HG02970 (cell line): ENCODE measurements around the gene EDNRA.
"Not testable (repeated sequence)": the region's sequence is repeated elsewhere in the genome, so short reads cannot be mapped to it uniquely, and the experiment has no call there.

ENCODE experiments used
- ATAC-seq: cut with Tn5 transposase; IDR thresholded peaks from one replicate; pipeline ENCODE4 v1.9.1; 2021; ENCODE audit warnings: mild to moderate bottlenecking, moderate library complexity, moderate number of reproducible peaks; ENCODE audit not compliant: unreplicated experiment, low FRiP score

EDNRA gene

DNA sequence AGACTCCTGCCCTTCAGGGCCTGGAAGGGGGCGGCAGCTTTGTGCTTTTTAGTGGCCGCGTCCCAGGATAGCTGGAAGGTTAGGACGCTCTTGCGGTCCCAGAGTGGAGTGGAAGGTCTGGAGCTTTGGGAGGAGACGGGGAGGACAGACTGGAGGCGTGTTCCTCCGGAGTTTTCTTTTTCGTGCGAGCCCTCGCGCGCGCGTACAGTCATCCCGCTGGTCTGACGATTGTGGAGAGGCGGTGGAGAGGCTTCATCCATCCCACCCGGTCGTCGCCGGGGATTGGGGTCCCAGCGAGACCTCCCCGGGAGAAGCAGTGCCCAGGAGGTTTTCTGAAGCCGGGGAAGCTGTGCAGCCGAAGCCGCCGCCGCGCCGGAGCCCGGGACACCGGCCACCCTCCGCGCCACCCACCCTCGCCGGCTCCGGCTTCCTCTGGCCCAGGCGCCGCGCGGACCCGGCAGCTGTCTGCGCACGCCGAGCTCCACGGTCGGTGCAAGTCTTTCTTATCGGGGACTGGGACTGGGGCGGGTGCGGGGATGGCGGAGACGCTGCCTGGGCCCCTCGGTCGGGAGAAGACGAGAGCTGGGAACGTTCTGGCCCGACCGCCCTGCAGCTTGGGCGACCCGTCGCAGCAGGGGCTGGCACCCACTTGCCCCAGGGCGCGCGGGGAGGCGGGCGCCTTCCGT is at the start of gene EDNRA:
EDNRA (plus strand) TSS at position 207 of the 686 bp plus-strand sequence. CDS start 4,585 bp downstream, outside the sequence.
- ATAC-seq, result no peak

DNA sequence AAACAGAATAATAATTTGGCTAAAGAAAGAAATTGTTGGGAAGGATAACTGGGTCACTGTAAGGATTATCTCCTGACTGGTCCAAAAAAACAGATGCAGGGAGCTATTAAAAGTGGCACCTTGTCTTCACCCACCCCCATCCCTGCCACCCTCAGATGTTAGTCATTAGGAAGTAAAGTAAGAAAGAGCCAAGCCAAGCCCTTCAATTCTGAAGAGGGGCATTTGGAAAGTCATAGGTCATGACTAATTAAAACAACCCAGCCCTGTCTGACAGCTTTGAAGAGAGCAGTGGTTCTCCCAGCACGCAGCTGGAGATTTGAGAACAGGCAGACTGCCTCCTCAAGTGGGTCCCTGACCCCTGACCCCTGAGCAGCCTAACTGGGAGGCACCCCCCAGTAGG is 46.5 kb upstream of the EDNRA start:
- not testable (repeated sequence) for ATAC-seq

DNA sequence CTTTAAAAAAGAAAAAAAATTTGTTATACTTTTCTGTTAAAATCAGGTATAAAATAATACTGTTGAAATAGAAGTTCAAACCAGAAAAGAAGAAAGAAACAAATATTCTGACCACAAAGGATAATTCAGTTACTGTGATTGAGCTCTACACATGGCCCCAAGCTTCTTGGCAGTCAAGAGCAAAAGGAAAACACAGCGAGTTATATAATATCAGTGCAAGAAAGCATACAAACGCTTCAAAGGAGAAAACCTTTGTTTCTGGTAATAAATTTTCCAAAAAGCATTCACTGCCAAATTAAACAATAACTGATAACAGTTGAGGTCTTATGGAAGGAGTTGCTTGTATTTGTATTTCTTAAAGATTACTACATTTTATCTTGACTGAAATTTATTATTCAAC is 40.5 kb upstream of the EDNRA start:
- no peak for ATAC-seq

DNA sequence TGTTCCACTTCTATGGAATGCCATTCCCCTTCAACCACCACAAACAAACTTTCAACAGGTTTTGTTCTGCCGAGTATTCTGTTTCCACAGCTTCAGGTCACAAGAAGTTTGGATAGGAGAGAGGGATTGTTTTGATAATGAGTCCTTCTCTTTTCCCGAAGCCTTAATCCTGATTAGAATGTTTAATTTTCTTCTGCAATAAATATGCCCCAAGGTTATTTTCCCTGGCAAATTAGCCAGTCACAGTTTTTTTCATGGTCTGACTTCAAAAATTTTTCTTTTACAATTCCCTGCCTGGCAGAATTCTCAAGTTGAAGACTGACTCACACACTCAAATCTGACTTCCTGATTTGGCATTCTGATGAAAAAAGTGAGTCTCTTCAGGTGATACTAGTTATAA is 33.1 kb upstream of the EDNRA start:
- ATAC-seq, result no peak

DNA sequence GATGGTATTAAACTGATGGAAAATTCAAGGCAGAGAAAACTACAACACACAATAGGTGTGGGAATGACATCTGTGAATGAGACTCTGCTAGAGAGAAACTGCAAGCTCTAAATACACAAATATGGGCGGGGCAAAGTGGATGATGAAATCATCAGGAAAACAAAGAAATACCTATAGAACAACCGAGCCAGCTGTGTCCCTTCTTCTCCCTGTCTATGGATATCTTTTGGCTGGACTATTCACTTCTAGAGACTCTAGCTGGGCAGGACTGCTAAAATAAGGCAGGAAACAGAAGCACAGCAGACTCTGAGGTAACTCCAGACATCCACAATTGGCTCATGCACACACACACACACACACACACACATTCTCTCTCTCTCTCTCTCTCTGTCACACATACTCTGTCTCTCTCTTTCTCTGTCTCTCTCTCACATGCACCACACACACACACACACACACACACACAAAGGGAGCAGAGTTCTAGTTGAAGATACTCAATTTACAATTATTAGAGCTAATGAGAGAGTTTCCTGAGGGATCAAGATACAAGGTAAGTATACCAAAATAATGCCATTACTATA is 27.2 kb upstream of the EDNRA start:
- ATAC-seq, result no peak

DNA sequence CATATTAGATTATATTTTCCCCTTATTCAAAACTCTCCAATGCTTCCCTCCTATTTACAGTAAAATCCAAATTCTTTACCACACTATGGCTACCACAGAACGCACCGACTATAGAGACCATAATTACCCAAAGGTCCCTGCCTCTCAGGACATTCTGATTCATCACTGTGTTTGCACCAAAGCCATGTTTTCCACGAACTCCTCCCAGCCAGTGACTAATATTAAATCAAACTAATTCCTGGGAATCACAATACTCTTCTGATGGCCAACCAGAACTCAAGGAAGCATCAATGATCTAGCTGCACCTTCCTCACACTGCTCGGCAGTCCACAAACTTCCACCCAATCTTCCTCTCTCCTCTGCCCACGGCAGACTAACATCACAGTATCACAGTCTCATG is 24.2 kb upstream of the EDNRA start:
- ATAC-seq, result no peak

DNA sequence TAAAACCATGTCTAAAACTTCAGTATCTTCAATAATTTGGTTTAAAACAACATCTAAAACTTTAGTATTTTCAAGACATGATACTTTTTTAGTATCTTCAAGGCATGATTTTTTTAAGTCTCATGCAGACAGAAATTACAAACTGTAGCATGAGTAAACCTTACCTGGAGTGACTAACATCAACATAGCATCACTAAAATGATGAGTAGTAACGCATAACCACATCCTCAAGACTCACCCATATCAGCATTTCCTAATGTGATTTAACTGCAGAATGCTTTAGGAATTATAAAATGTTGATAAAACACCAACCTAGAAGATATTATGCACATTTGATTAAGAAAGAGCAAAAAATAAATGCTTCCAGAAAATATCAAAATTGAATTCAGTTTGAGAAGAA is 19.7 kb upstream of the EDNRA start:
- no peak for ATAC-seq

DNA sequence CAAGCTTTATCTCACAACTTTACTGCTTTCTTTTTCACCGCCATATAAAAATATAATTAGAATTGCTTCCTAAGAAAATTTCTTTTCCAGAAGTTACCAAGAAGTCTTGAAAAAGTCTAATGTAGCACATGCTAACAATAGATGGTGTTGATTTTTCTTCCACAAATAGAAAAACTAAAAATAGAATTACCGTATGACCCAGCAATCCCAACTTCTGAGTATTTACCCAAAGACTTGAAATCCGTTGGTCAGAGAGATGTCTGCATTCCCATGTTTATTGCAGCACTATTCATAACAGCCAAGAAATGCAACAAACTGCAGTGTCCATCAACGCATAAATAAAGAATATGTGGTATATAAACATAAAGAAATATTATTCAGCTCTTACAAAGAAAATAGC is 17.8 kb upstream of the EDNRA start:
- ATAC-seq, result no peak

DNA sequence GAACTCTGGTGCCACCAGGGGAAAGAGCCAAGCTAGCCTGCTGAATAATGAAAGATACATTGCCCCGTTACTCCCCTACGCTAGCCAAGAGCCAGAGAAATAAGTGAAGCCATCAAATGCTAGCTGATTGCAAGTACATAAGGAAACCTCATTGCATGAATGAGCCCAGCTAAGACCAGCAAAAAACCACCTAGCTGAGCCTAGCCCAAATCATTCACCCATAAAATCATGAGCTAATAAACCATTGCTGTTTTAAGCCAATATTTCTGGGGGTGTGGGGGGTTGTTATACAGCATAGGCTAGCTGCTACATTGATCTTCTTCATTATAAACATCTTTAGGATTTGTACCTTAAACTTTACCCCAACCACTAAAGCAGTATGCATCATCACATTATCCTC is 15.4 kb upstream of the EDNRA start:
- no peak for ATAC-seq

DNA sequence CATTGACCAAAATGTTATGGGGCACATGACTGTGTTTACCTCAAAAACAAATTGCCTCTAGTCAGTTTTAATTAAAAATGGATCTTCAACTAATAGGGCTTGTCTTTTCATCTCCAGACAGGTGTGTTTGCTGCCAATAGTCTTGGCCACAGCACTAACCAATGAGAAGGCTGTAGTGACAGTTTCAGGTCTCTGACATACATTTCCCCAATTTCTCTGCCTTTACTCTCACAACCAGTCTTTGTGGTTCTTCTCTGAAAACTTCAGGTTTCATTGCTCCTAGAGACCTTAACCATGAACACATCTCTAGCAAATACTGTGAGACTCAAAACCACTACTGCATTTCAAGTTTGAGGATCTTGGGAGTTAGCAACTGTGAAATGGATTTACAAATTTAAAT is 3.5 kb upstream of the EDNRA start:
- no peak for ATAC-seq

DNA sequence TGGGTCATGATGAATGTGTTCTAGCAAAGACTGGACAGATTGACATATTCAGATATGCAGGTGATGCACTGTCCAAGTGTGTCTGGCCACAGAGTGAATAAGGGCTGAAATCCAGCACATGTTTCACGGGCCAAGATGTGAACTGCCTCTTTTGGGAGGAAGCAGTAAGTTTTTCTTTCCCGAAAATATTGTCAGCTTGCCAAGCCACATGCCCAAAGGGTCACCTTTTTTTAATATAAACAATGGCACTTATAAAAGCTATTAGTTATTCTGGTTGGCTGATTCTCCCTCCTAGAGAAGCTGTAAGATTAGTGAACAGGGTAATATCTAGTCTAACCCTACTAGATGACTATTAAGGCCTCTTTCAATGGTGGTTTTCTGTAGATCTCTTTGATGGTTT is 1.5 kb upstream of the EDNRA start:
- no peak for ATAC-seq

DNA sequence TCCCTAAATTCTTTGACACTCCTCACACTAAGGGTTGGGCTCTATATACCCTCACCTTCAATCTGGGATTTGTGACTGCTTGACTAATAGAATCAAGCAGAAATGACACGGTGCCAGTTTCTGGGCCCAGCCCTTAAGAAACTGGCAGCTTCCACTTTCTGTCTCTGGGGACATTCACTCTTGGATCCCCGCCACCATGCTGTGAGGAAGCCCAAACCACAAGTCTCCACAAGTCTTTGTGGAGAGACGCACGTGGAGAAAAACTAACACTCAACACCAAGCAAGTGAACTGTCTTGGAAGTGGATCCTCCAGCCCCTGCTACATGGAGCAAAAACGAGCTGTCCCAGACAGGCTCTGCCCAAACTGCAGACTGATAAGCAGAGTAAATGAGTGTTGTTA is 1.1 kb upstream of the EDNRA start:
- ATAC-seq, result no peak

DNA sequence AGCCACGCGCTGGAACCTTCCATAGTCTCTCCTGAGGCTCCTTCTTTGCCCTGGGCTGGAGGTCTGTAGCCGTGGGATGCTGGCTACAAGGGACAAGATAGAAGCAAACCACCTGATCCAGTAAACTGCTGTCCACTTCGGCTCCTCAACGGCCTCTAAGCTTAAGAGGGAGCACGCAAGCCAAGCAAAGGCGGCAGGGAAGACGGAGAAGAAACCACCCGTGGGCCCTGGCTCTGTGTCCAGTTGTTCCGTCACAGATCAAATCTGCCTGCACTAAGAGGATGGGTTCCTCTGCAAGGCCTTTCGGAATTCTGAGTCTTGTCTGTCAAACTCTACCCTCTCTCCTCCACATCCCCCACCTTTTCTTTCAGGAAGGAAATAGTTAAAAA is 401 bp upstream of the EDNRA start:
- no peak for ATAC-seq

DNA sequence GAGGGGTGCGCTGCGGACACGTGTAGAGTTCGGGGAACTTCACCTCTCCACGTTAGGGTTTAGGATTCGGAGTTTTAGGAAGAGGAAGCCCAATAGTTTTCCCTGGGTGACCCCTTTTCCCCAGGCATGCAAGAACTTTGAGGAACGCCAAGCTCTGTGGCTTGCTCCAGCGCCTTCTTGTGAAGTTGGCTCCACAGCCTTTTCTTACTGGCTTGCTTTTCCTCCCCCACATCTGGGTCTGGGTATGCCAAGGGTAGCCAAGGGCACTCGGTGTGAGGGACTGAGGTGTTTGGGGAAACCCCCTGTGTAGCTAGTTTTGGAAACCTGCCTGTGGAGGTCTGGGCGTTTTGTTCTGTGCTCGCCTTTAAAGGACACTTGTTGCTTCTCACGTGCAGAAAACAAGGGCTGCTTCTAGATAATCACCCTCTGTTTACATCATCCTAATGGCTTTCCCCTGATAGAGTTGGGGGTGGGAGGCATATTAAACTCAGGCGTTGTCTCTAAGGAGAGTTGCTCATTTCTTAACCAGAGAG is 746 bp downstream of the EDNRA start:
- ATAC-seq, result no peak

DNA sequence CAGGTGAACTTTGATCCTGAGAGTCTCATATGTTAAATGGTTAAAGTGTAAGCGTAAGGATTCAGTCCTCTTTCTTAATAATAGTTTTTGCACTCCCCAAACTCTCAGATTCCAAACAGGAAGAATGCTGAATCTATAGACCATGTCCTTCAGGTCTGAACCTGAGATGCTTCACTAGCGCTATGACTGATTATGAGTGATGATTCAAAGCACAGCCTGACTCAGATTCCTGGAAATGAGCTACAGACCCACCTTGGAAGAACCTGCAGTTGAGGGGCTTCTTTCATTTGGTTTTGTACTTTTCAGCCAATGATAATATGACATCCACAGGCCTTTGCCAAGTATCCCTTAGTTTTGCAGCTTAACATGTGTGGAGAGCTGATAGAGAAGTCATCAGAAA is 1.4 kb downstream of the EDNRA start:
- no peak for ATAC-seq

DNA sequence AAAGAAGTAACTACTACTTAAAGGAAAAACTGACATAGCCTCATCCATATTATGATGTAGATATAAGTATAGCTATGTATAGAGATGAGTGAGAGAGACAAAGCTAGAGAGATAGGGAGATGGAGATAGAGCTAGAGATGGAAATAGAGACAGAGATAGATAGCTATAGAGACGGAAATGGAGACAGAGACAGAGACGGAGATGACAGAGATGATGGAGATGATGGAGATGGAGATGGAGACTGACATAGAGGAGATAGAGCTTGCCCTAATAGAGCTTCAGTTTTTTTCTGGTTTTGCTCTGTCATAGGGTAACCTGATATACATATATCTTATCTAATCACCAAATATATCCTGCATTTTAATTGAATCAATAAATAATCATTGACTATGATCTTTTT is 4.3 kb downstream of the EDNRA start:
- ATAC-seq, result no peak

DNA sequence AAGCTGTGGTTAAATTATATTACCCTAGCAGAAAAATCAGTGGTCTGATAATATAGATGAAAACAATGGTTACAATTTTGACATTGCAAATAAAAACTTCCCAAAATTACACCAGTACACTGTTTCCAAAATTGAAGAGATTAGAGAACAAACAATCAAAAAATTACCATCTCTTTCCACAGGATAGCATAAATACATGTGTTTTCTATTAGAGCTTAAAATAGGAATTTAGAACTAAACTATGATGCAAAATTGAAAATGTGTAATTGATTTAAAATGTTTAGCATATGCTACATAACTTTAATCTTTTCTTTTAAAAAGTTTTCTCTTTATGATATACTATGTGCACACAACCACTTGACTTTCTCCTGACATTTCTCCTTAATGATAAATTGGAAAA is 6.7 kb downstream of the EDNRA start:
- ATAC-seq, result no peak

DNA sequence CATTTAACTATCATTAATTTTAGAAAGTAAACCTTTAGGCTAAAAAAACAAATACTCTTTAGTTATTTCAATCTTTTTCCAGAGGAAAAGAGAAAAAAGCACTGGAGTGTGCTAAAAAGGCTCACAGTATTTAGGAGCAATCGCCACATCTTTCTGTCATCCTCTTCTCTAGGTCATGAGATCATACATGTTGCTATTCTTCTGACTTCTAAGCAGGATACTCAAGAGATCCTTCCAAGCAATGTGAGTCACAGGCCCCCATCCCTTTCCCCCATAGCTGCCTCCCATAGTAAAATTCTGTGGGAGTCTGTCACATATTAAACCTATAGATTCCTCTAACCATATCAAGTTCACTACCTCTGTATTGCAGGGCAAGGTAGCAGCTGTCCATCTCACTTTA is 7.7 kb downstream of the EDNRA start:
- ATAC-seq, result no peak

DNA sequence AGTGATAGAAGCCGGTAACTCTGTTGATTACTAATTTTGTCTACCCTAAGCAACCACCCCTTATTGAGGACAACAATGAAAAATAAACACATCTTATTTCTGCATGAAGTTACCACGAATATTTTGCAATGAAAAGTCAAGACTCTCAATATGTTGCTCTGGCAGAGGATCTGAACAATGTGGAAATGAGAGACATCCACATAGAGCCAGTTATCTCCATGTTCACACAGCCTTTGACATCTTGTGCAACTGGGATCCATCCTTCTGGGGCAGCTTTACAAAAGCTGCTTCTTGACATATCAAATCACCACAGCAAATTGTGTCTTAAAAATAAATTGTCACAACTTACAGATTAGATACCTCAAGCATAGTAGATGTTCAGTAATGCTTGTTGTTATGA is 10.2 kb downstream of the EDNRA start:
- no peak for ATAC-seq

DNA sequence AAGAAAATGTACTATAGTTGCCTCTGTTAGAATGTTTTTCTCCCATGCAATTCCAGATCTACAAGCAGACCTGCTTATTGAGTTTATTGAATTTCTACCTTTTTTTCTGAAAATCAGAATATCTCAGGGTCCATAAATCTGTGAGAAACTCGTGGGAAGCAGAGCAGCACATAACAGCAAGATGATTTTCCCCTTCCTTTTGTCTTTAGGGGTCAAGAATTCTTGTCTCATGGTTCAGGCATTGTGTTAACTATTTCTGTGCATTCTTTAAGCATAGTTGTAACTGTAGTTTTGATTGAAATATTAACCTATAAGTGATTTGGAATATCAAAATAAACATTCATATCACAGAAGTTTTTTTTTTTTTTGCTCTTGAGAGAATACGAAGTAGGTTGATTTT is 11.4 kb downstream of the EDNRA start:
- ATAC-seq, result no peak

DNA sequence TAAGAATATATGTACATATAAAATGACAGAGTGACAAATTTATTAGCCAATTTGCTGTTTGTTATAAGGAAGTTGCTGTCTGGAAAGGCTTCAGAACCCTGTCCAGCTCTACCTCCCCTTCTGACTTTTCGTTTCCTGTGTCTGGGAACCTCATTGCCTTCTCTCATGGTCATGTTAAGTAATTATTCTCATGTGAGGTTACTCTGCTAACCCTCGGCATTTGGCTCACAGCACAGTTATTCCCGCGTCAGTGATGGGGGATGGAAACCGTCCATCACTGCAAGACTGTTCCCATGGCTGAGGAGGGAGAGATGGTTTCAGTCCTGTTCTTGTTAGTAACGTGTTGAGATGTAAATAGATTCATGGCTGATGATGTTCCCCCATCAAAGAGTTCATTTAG is 11.9 kb downstream of the EDNRA start:
- ATAC-seq, result no peak

DNA sequence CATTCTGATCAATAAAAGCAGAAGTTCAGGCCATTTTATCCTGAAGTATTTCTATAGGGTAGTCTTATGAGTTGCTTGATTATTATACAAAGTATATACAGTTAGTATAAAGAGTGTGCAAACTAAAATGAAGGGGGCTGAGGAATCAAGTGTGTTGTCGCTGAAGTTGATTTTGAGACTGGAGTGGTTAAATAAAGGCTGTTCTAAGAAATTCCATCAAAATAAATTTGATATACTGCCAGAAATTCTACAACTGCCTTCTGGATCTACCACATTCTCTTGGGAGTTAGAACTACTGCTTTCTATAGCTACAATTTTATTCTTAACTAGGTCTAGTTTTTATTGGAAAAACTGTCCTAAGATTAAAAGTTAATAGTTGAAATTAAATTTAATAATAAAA is 12.4 kb downstream of the EDNRA start:
- no peak for ATAC-seq
